HepG2 (cell line): Measurements from ENCODE around the gene BIRC6. TPM values are rescaled to one million over a fixed set of nuclear protein-coding genes. Genes with fewer than 3 reads are reported as not detected.
A peak's percentile ranks its signal among the peaks of the same experiment; 100 is the strongest.

Source experiments
- DMAP1 ChIP-seq: IDR thresholded peaks from 2 replicates; pipeline ENCODE4 v1.6.1; 2016
- DNMT3B ChIP-seq: conservative IDR thresholded peaks from 2 replicates; pipeline ENCODE4 v1.6.1; 2016; ENCODE audit warnings: missing biosample characterization, control low read depth
- KDM4B ChIP-seq: sonication (generic); formaldehyde crosslinking; IDR thresholded peaks from 2 replicates; pipeline ENCODE4 v1.4.0; 2020; ENCODE audit warnings: missing genetic modification reagents
- POLR2AphosphoS2 ChIP-seq: IDR thresholded peaks from 2 replicates; pipeline ENCODE4 v1.6.1; 2011; ENCODE audit warnings: low read depth, low read length, improper control_type of control experiment
- SNRNP70 ChIP-seq: fragments of 200-400 bp; formaldehyde crosslinking; IDR thresholded peaks from 2 replicates; pipeline ENCODE4 v1.6.1; 2017; ENCODE audit warnings: mild to moderate bottlenecking, low read depth, low read length, moderate library complexity
- STAT5B ChIP-seq: sonication (generic); formaldehyde crosslinking; IDR thresholded peaks from 2 replicates; pipeline ENCODE4 v1.4.0; 2020; ENCODE audit warnings: missing genetic modification reagents
- TCF7 ChIP-seq: sonication (generic); IDR thresholded peaks from 2 replicates; pipeline ENCODE4 v1.6.1; 2016; ENCODE audit warnings: antibody characterized with exemption, low read depth
- ZBTB1 ChIP-seq: sonication (generic); formaldehyde crosslinking; IDR thresholded peaks from 2 replicates; pipeline ENCODE4 v1.4.0; 2020; ENCODE audit warnings: missing genetic modification reagents, borderline replicate concordance
- ZFP62 ChIP-seq: sonication (generic); formaldehyde crosslinking; IDR thresholded peaks from 2 replicates; pipeline ENCODE4 v1.4.0; 2020; ENCODE audit warnings: missing genetic modification reagents
- ZNF101 ChIP-seq: sonication (generic); formaldehyde crosslinking; IDR thresholded peaks from 2 replicates; pipeline ENCODE4 v1.4.0; 2020; ENCODE audit warnings: mild to moderate bottlenecking, low read depth, missing genetic modification reagents, borderline replicate concordance
- ZNF143 ChIP-seq: sonication (generic); formaldehyde crosslinking; IDR thresholded peaks from 2 replicates; pipeline ENCODE4 v1.4.0; 2020; ENCODE audit warnings: missing genetic modification reagents
- ZNF207 ChIP-seq: fragments of 450-650 bp; IDR thresholded peaks from 2 replicates; pipeline ENCODE4 v1.6.1; 2016; ENCODE audit warnings: antibody characterized with exemption, borderline replicate concordance
- ZNF317 ChIP-seq: sonication (generic); formaldehyde crosslinking; IDR thresholded peaks from 2 replicates; pipeline ENCODE4 v1.5.0; 2020; ENCODE audit warnings: mild to moderate bottlenecking, missing genetic modification reagents
- ZNF343 ChIP-seq: sonication (generic); formaldehyde crosslinking; IDR thresholded peaks from 2 replicates; pipeline ENCODE4 v1.4.0; 2020; ENCODE audit warnings: mild to moderate bottlenecking, missing genetic modification reagents
- ZNF446 ChIP-seq: sonication (generic); formaldehyde crosslinking; IDR thresholded peaks from 2 replicates; pipeline ENCODE4 v1.5.0; 2020; ENCODE audit warnings: mild to moderate bottlenecking, missing genetic modification reagents
- ZNF530 ChIP-seq: sonication (generic); formaldehyde crosslinking; IDR thresholded peaks from 2 replicates; pipeline ENCODE4 v1.5.0; 2020; ENCODE audit warnings: low read depth, mild to moderate bottlenecking, missing genetic modification reagents
- ZNF652 ChIP-seq: IDR thresholded peaks from 2 replicates; pipeline ENCODE4 v1.6.1; 2016; ENCODE audit warnings: low read depth, borderline replicate concordance
- ZNF766 ChIP-seq: sonication (generic); formaldehyde crosslinking; IDR thresholded peaks from 2 replicates; pipeline ENCODE4 v1.5.0; 2020; ENCODE audit warnings: missing genetic modification reagents, borderline replicate concordance
- polyA plus RNA-seq, 8 experiments: library from polyadenylated mRNA; depleted of rRNA in 3 of 8; stranded (reverse) in 7 of 8; unstranded in 1 of 8; fragments of >200 nt; fragmentation: Illumina TruSeq in 4 of 8; extraction: Trizol in 4 of 8; gene quantifications; 2 replicates each; pipeline versions ENCODE4 v1.2.1 to v1.2.3, GENCODE V29; 2011 to 2016; ENCODE audit warnings: low read depth in 4 of 8, missing spikeins in 1 of 8, mixed read lengths in 1 of 8; ENCODE audit not compliant: insufficient read depth in 1 of 8
- total RNA-seq, 5 experiments: library from RNA; depleted of rRNA; stranded (reverse); fragments of >200 nt; fragmentation: Illumina TruSeq; extraction: Trizol; gene quantifications; 2 replicates each; pipeline ENCODE4 v1.2.3, GENCODE V29; 2016; ENCODE audit warnings: low read depth in 1 of 5
- TF ChIP-seq, protein P1 (sequence below): sonication (generic); formaldehyde crosslinking; IDR thresholded peaks from 2 replicates; pipeline ENCODE4 v1.4.0; 2020; ENCODE audit warnings: missing genetic modification reagents
- TF ChIP-seq, protein P2 (sequence below): sonication (generic); formaldehyde crosslinking; IDR thresholded peaks from 2 replicates; pipeline ENCODE4 v1.4.0; 2020; ENCODE audit warnings: missing genetic modification reagents, mild to moderate bottlenecking, borderline replicate concordance
- TF ChIP-seq, protein P3 (sequence below): sonication (generic); formaldehyde crosslinking; IDR thresholded peaks from 2 replicates; pipeline ENCODE4 v1.4.0; 2020; ENCODE audit warnings: missing genetic modification reagents, mild to moderate bottlenecking, borderline replicate concordance
- TF ChIP-seq, protein P4 (sequence below): IDR thresholded peaks from 2 replicates; pipeline ENCODE4 v1.6.1; 2016; ENCODE audit warnings: mild to moderate bottlenecking, missing biosample characterization, missing genetic modification reagents
- TF ChIP-seq, protein P5 (sequence below): sonication (generic); formaldehyde crosslinking; IDR thresholded peaks from 2 replicates; pipeline ENCODE4 v1.9.0; 2021; ENCODE audit warnings: missing genetic modification reagents, borderline replicate concordance

BIRC6 gene
- total and polyA plus RNA-seq, 2 of the 13 experiments (the other 11 are each of a cell fraction or from before 2014, with no cell fraction given) = 65.6 to 120 TPM

DNA sequence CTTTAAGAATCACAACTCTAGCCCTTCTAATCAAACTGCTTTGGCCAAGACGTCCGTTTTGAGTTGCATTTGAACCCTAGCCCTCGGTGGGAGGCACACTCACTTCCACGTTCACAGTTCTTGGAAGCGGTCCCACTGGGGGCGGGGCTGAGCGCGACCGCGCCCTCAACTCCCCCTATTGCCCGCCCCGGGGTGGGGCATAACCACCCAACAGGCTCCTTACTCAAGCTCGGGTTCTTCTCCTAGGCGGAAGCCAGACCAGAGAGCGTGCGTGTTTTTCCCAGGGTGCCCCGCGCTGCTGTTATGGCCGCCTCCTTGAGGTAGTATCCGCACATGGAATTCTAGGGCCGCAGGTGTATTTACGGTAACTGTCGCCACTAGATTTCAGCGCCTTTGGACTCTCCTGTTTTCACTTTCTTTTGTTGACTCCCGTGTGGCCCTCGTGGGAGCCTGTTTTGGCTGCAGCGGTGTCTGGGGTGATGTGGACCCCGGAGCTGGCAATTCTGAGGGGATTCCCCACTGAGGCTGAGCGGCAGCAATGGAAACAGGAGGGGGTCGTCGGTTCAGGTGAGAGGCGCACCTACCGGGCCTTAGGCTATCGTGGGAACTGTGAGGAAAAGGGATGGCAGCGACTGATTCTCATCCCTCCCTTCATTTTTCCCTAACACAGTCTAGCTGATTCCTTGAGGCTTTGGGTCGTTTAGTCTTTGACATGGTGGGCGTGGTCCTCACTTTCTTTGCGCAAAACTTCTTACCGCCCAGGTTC lies 271.2 kb downstream of the BIRC6 start, which contains the start of gene TTC27 (continued):
- TF ChIP-seq DNMT3B (CRISPR knock-in tag) = peak; percentile 88; the same call in 1 of the 2 replicates
- TF ChIP-seq, protein P1, sequence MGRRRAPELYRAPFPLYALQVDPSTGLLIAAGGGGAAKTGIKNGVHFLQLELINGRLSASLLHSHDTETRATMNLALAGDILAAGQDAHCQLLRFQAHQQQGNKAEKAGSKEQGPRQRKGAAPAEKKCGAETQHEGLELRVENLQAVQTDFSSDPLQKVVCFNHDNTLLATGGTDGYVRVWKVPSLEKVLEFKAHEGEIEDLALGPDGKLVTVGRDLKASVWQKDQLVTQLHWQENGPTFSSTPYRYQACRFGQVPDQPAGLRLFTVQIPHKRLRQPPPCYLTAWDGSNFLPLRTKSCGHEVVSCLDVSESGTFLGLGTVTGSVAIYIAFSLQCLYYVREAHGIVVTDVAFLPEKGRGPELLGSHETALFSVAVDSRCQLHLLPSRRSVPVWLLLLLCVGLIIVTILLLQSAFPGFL (CRISPR knock-in tag) = no peak
- peak; percentile 79; the same call in 1 of the 2 replicates for TF ChIP-seq POLR2AphosphoS2
- TF ChIP-seq STAT5B = no peak
- no peak for TF ChIP-seq SNRNP70
- no peak for TF ChIP-seq ZNF446
- no peak for TF ChIP-seq ZNF766 (CRISPR knock-in tag)
- TF ChIP-seq ZNF343 (CRISPR knock-in tag) = peak; percentile 83; the same call in 1 of the 2 replicates
- no peak for TF ChIP-seq ZFP62 (CRISPR knock-in tag)
- peak; percentile 10; the same call in 1 of the 2 replicates for TF ChIP-seq TCF7
- TF ChIP-seq ZNF143 (CRISPR knock-in tag) = peak; percentile 93
- no peak for TF ChIP-seq ZNF530 (CRISPR knock-in tag)
- TF ChIP-seq, protein P2, sequence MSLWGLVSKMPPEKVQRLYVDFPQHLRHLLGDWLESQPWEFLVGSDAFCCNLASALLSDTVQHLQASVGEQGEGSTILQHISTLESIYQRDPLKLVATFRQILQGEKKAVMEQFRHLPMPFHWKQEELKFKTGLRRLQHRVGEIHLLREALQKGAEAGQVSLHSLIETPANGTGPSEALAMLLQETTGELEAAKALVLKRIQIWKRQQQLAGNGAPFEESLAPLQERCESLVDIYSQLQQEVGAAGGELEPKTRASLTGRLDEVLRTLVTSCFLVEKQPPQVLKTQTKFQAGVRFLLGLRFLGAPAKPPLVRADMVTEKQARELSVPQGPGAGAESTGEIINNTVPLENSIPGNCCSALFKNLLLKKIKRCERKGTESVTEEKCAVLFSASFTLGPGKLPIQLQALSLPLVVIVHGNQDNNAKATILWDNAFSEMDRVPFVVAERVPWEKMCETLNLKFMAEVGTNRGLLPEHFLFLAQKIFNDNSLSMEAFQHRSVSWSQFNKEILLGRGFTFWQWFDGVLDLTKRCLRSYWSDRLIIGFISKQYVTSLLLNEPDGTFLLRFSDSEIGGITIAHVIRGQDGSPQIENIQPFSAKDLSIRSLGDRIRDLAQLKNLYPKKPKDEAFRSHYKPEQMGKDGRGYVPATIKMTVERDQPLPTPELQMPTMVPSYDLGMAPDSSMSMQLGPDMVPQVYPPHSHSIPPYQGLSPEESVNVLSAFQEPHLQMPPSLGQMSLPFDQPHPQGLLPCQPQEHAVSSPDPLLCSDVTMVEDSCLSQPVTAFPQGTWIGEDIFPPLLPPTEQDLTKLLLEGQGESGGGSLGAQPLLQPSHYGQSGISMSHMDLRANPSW (CRISPR knock-in tag) = peak; percentile 84; the same call in 1 of the 2 replicates
- peak; percentile 29; the same call in 1 of the 2 replicates for TF ChIP-seq ZNF652 (CRISPR knock-in tag)
- no peak for TF ChIP-seq ZNF207
- TF ChIP-seq ZNF317 (CRISPR knock-in tag) = peak; percentile 85
- TF ChIP-seq ZBTB1 (CRISPR knock-in tag) = no peak
- TF ChIP-seq, protein P3, sequence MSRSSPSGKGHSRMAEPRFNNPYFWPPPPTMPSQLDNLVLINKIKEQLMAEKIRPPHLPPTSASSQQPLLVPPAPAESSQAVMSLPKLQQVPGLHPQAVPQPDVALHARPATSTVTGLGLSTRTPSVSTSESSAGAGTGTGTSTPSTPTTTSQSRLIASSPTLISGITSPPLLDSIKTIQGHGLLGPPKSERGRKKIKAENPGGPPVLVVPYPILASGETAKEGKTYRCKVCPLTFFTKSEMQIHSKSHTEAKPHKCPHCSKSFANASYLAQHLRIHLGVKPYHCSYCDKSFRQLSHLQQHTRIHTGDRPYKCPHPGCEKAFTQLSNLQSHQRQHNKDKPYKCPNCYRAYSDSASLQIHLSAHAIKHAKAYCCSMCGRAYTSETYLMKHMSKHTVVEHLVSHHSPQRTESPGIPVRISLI (CRISPR knock-in tag) = no peak; the same call in 1 of the 2 replicates
- TF ChIP-seq ZNF101 = no peak
- TF ChIP-seq, protein P4, sequence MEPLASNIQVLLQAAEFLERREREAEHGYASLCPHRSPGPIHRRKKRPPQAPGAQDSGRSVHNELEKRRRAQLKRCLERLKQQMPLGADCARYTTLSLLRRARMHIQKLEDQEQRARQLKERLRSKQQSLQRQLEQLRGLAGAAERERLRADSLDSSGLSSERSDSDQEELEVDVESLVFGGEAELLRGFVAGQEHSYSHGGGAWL (CRISPR knock-in tag) = peak; percentile 99
- peak; percentile 96 for TF ChIP-seq DMAP1 (CRISPR knock-in tag)
- TF ChIP-seq, protein P5, sequence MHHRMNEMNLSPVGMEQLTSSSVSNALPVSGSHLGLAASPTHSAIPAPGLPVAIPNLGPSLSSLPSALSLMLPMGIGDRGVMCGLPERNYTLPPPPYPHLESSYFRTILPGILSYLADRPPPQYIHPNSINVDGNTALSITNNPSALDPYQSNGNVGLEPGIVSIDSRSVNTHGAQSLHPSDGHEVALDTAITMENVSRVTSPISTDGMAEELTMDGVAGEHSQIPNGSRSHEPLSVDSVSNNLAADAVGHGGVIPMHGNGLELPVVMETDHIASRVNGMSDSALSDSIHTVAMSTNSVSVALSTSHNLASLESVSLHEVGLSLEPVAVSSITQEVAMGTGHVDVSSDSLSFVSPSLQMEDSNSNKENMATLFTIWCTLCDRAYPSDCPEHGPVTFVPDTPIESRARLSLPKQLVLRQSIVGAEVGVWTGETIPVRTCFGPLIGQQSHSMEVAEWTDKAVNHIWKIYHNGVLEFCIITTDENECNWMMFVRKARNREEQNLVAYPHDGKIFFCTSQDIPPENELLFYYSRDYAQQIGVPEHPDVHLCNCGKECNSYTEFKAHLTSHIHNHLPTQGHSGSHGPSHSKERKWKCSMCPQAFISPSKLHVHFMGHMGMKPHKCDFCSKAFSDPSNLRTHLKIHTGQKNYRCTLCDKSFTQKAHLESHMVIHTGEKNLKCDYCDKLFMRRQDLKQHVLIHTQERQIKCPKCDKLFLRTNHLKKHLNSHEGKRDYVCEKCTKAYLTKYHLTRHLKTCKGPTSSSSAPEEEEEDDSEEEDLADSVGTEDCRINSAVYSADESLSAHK (CRISPR knock-in tag) = no peak
- TF ChIP-seq KDM4B = no peak
